NCI-H2107 (cell line): Measurements from ENCODE around the gene FABP6.
"Not testable (repeated sequence)": the region's sequence is repeated elsewhere in the genome, so short reads cannot be mapped to it uniquely, and the experiment has no call there.

Experiments used
- DNase-seq: peaks from one replicate; lab custom pipeline; 2025; lab: John Stamatoyannopoulos, UW

The FABP6 gene, protein sequence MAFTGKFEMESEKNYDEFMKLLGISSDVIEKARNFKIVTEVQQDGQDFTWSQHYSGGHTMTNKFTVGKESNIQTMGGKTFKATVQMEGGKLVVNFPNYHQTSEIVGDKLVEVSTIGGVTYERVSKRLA

DNA sequence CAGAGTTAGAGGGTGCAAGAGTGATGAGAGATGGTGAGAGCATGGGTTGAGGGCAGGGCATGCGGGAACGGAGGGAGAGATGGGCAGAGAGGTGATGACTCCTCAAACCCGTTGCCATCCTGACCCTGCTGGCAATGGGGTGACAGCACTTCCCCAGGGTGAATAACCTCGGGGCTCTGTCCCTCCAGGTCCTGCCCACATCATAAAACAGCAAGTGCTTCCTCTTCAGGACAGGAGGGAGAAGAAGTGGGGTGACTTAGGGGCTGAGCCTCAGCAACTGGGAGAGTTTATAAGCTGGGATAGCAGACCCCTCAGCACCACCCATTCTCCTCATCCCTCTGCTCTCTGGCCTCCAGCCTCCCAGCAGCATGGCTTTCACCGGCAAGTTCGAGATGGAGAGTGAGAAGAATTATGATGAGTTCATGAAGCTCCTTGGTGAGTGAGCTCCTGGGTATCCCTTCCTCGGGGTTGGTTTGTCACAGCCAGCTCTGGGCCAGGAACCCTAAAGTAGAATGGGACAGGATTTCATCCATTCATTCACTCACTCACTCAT lies at the start of gene FABP6:
Gene FABP6 (plus strand): TSS at position 317 of the 553 bp plus-strand sequence. CDS start 52 bp downstream, at position 369.
- no peak for DNase-seq

DNA sequence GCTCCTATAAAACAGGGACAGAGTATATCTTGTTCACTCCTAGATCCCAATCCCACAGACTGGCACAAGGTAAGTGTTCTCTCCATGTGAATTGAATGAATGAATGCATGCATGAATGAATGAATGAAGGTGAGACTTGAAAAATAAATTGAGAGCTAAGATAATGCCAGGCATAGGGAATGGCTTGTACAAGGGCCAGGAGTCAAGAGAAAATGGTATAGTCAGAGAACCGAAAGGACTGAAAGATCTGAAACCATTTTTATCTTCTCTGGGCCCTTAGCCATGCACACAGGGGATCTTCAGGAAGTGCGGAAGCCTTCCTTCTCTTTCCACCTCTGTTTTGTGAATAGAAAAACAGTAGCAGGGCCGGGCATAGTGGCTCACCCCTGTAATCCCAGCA lies 48.4 kb upstream of the FABP6 start:
- no peak for DNase-seq

DNA sequence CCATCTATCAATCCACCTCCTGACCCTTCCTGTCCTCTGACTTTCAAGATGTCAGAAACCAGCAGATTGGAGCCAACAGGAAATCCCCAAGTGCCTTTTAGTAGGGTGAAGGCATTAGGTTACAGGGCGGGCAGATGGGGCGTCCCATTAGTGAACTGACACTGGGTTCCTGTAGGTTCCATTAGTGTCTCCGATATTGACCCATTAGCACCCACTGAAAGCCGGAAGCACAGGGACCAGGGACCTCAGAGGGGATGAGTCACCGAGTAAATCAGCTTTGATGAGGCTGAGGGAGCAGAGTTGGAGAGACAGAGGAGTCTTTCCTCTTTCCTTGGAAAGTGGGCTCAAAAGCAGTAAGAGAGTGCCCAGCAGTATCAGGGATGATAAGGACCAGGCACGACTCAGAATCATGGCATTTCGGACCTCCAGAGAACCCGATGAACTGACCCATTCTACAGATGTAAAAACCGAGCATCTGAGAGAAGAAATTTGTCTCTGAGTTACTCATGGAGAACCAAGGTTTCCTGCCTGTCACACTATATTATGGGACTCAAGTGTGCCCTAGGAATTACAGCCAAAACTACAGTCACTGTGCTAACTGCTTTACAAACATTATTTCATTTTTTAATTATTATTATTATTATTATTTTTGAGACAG lies 47.2 kb upstream of the FABP6 start:
- DNase-seq = no peak

DNA sequence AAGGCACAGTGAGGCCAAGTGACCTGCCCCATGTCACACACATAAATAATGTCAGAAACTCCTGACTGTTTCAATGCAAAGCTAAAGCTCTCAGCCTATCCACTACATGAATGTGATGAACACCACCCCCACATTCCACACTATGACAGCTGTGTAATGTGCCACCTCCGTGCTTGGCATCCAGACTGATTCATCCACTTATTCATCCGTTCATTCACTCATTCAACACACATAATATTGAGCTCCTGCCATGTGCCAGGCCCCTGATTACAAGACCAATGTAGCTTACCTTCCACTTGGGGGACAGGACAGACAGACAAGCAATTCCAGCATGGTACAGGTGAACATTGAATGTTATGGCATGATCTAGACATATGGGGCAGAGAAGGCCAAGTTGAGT lies 46.2 kb upstream of the FABP6 start:
- no peak for DNase-seq

DNA sequence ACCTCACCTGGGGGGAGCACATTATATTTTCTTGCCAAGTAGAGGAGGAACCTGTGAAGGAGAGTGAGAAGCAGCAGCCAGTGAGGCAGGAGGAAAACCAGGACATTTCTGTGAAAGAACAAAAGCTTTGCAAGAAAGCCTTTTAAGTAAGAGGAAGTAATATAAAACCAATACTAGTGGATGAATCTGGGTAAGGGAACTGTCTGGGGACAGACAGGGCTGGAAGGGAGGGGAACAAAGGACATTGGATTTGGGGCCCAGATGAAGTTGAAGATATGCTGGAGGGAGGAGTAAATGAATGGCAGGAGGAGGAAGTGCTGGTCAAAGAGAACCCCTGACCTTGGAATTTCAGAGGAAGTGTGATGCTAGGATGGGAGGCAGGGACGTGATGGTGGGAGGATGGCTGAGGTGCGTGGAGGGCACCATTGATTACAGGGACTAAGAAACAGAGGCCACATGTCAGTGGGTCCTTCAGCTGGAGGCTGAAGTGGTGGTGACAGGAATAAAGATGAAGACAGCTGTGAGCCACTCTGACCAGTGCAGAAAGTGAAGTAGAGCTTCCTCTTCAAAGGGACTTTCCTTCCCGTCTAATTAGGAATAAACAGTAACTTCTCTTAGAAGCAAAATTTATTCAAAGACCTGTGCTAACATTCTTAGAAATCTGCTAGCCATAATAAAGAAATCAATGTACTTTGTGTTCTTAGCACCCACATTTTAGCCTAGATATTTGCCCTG lies 43.5 kb upstream of the FABP6 start:
- no peak for DNase-seq

DNA sequence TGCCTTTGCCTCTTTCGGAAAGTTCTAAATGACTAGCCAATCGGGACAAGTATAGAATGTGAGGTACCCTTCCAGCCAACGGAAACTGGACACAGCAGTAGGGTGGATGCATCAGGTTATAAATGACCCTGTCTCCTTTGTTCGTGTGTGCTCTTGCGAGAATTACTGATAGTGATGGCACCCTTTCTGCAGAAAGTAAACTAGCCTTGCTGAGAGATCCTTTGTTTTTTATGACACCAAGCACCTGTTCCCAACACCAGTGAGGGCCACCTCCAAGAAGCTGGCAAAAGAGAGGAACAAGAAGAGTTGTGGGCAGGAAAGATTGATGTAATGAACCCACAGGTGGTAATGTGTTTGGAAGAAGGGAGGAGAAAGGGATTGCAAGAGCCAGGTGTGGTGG lies 42.8 kb upstream of the FABP6 start:
- no peak for DNase-seq

DNA sequence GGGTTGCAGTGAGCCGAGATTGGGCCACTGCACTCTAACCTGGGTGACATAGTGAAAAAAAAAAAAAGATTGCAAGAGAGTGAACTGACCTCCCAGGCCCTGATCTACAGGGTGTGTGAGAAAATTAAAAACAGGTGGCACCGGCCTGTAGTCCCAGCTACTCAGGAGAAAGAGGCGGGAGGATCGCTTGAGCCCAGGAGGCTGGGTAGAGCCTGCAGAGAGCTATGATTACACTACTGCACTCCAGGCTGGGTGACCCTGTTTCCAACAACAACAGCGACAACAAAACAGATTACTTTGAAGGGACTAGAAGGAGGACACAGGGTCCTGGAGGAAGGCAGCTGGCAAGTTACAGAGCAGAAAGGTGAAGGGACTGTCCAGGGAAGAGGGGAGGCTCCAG lies 42.2 kb upstream of the FABP6 start:
- no peak for DNase-seq

DNA sequence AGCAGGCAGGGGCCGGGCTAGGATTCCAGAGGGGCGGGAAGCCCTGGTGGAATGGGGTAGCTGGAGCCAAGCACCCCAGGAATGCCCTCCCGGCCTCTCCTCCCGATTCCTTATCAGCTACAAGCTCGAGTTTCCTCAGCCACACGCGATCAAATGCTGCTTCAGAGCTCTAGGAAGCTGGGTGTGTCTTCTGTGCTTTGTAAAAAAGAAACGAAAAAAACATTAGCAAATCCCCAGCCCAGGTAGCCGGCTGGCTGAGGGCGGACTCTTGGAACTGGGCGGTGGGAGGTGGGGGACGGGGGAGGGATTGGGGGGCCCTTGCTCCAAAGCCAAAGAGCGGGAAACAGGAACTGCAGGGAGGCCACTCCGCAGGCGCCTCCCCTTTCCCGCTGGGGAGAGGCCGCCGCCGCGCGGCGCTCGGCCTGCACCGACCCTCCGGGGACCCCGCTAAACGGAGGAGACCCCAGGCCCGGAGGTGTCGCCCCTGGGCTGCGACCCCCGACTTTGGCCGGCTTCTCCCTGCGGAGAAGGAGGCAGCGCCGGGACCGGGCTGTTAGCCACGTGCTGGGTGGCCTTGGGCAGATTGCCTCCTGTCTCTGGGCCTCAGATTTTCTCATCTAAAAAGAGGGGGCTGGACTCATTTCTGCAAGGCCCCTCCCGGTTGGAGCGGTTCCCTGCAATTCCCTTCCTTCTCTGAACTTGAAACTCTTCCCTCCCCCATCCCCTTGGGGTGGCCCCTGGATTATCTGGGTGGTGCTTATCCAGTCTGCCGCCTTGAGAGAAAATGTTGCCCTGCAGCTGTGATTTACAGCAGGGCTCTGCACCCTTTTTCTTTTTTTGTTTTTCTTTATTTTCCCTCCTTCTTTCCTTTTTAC lies 40.9 kb upstream of the FABP6 start:
- DNase-seq = no peak

DNA sequence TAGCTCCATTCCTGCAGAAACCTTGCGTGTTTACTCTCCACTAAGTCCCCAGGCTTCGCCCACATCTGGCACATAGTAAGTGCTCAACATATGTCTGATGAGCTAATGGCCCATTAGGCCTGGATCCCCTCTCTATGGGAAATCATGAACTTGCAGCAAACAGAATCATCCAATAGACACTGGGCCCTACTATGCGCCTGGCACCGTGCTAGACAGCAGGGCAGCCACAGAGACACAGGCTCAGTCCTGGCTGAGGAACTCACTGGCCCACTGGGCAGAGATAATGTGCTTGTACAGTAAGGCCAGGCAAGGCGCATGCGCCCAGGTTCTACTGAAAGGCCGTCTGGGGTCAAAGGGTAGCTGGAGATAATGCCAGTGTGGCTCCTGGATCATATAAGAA lies 36.9 kb upstream of the FABP6 start:
- DNase-seq = no peak

DNA sequence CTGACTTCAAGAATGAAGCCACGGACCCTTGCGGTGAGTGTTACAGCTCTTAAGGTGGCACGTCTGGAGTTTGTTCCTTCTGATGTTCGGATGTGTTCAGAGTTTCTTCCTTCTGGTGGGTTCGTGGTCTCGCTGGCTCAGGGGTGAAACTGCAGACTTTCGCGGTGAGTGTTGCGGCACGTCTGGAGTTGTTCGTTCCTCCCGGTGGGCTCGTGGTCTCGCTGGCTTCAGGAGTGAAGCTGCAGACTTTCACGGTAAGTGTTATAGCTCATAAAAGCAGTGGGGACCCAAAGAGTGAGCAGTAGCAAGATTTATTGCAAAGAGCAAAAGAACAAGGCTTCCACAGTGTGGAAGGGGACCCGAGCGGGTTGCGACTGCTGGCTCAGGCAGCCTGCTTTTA lies 36.2 kb upstream of the FABP6 start:
- DNase-seq = not testable (repeated sequence)

DNA sequence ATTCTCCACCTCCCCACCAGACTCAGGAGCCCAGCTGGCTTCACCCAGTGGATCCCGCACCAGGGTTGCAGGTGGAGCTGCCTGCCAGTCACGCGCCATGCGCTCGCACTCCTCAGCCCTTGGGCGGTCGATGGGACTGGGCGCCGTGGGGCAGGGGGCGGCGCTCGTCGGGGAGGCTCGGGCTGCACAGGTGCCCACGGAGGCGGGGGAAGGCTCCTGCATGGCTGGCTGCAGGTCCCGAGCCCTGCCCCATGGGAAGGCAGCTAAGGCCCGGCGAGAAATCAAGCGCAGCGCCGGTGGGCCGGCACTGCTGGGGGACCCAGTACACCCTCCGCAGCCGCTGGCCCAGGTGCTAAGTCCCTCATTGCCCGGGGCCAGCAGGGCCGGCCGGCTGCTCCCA lies 35.5 kb upstream of the FABP6 start:
- DNase-seq = not testable (repeated sequence)

DNA sequence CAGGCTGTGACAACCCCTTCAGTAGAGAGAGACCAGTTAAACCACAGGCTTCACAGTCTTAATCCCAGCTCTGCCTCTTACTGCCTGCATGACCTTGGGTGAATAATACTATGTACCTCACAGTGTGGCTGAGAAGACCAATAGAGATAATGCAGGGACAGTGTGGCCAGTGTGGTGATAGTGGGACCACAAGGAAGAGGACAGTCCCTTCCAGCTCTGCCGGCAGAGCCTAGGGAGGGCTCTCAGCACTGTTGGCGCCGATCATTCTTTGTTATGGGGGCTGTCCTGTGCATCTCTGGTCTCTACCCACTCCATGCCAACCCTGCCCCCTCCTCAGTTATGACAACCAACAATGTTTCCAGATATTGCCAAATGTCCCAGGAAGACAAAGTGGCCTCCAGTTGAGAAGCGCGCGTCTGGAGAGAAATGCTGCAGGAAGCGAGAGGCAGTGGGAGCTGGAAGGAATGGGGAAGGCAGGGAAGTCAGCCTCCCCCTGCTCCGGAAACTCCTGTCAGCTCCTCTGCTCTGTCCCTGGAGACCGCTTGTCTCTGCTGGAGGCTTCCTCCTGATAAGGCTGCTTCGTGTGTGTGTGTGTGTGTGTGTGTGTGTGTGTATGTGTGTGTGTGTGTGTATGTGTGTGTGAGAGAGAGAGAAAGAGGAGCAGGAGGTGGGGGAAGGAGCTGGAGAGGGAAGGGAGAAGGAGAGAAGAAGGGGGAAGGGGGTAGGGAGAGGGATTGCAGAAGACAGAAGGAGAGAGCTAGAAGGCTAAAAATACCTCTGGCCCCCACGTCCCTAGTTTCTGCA lies 31.8 kb upstream of the FABP6 start:
- no peak for DNase-seq

DNA sequence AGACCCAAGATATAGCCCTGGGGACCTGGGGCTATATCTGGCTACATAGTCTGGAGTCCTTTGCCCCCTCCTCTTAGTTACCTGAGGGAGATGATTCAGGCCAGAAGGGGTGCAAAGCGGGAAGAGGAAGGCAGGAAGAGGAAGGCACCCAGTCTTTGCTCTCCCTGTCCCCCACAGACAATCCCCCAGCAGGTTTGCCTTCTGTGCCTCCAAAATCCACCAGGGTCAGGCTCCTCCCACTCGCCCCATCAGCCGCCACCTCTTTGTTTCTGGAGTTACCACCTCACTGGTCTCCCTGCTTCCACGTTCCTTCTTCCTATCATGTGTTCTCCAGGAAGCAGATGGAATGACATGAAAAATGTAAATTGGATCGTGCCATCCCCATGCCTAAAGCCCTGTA lies 31.2 kb upstream of the FABP6 start:
- no peak for DNase-seq

DNA sequence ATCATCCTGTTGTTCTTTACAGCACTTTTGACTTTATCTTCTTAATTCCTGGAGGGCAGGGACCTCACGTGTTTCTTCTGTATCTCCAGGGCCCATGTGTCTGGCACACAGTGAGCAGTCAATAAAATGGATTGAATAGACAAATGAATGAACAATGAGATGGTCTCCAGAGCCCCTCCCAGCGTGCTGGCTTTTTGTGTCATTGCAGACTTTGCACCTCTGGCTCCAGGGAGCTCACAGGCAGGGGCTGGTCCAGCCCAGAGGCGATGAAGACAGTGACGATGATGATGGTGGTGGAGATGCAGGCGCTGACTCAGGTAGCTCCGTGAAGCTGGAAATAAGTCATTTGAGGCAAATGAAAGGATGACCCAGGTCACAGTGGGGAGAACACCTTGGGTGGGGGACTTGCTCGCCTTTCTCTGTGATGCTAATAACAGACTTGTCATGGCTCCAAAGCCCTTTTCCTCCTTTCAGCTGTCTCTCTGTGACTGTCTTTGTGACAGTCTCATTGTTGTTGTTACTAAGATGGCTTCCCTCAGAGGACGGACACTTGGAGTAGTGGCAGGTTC lies 30.4 kb upstream of the FABP6 start:
- DNase-seq = no peak

DNA sequence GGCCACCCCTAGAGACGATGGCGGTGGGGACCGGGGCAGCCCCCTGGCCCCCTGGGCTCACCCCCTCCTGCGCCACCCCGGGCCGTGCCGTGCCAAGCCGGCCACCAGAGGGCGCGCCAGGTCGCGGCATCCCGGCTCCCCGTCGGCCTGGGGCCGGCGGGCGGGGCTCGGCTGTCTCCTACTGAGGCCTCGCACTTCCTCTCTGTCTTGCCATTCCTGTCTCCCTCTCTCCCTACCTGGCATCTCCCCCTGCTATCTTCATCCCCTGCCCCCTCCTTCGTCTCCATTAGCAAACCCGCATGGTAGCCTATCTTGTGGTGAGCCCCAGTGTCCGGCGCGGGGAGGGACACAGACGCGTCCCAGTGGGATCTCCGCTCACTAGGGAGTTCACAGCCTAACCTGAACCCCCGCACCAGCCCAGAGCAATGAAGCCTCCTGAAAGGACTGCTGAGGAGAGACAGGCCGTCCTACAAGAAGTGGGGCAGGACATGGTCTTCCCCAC lies 29.8 kb upstream of the FABP6 start:
- peak; percentile 36 for DNase-seq

DNA sequence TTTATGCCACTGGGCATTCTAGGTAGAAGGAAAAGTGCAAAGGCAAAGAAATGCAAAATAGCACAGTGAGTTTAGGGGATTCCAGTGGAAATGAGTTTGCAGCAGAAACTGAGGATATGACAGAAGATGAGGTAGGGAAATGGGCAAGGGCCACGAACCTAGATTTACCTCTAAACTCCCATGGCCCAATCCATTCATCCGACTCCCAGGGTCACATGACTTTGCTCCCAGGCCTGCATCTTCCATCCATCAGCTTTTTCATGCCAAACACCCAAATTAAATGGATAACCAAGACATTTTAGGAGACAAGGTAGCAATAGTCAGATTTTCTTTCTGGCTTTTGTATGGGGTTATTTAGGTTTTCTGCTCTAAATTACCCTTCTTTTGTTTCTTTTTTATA lies 22.2 kb upstream of the FABP6 start:
- no peak for DNase-seq

DNA sequence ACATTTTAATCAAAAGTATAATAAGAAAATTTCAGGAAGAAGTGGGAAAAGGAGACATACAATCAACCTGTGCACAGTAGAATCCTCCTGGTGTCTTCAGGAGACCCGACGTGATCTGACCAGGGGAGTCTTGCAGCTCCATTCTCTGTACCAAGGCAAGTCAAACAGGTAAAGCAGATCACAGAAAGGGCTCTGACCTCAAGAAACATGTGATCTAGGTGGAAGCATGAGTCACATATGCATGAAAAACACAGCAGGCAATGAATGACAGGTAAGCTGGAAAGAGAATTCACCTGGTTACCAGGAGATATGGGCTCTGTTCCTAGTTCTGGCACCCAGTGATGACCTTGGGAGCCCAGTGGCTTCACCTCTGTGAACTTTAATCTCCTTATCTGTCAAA lies 19.4 kb upstream of the FABP6 start:
- DNase-seq = no peak

DNA sequence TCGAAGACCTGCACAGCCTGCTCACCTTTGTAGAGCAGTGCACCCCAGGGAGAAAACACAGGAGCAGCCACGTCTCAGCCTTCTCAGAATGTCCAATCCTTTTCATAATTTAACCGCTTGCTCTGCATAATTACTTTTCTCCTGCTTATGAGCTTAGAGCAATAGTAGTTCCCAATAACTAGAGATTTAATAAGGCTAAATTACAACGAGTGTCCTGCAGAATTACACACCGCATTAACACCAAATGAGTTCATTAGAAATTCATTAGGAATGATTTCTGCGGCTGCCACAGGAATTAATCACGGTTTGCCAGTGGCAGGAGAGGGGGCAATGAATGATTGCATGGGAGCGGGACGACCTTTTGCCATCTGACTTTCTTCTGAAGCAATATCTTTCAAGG lies 18.7 kb upstream of the FABP6 start:
- no peak for DNase-seq

DNA sequence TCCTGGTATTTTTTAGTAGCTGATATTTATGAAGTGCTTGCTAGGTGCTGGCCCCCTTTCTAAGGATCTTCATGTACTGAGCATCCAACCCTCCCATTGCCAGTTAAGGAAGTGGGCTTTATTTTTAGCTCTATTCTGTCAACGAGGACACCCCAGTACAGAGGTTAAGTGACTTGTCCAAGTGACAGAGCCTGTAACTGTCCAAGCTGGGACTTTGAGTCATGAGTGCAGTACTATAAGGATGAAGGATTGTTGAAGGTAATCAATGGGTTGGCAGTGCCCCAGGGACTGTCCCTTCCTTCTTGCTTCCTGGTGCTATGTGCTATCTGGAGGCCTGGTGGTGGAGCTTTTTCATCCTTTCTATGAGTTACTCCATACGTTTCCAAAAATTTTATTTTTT lies 18.0 kb upstream of the FABP6 start:
- no peak for DNase-seq

DNA sequence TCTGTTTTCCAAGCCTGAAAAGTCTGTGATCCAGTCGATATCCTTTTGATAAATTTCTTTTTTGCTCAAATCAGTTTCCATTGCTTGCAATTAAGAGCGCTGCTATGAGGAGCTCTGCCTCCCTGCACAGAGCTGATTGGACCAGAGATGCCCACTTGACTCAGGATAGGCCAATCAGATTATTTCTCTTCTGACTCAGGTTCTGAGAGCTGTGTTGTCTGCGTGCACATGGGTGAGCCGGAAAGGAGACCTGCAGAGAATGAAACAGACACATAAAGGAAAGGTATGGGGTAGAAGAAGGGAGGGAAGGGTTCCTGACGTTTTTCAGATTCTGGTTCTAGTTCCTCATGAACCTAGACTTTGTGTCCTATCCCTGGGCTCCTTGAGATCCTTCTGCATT lies 15.8 kb upstream of the FABP6 start:
- no peak for DNase-seq

DNA sequence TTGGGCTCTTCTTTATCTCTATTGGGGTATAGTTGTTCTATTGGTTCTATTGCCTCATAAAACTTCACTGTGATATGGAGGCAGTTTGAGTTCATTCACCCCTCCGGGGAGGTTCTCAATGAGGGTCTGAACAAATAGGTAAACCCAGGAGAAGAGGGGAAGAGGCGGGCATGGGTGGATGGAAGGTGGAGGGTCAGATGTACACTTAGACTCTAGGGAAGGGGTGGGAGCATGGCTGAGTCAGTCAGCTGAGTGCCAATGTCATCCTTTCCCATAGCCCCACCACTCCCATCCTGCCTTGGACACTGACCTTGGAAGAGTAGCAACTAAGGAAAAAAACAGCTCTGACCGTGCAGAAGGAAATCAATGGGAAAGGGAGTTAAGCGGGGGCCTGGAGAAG lies 9.9 kb upstream of the FABP6 start:
- no peak for DNase-seq
